Heart right ventricle (tissue), 16 donors: ENCODE measurements around the gene USP6. TPM values are rescaled to one million over a fixed set of nuclear protein-coding genes. Genes with fewer than 3 reads are reported as not detected.
A peak's percentile ranks its signal among the peaks of the same experiment; 100 is the strongest.
"Not testable (repeated sequence)": the region's sequence is repeated elsewhere in the genome, so short reads cannot be mapped to it uniquely, and the experiment has no call there.

ENCODE experiments used
- ATAC-seq, 8 donors: fragments of 200-7000 bp; cut with Tn5 transposase; one replicate each; pipeline ENCODE4 v1.9.1; 2020; ENCODE audit warnings: mild to moderate bottlenecking in 8 of 8, moderate library complexity in 8 of 8, moderate number of reproducible peaks in 1 of 8
- DNase-seq, 2 donors: peaks; one replicate each; pipeline ENCODE4 v3.0.0-alpha.2; 2020
- H3K27ac ChIP-seq, 10 donors: fragments of 200-600 bp; sonication (generic) in 2 of 10; one replicate each; pipeline versions ENCODE4 v1.5.0 to v1.8.0; 2020 to 2022; ENCODE audit warnings: mild to moderate bottlenecking in 3 of 10
- H3K27me3 ChIP-seq, 7 donors: fragments of 200-600 bp; one replicate each; pipeline ENCODE4 v1.8.0; 2021 to 2022; ENCODE audit warnings: mild to moderate bottlenecking in 2 of 7
- H3K36me3 ChIP-seq, 9 donors: fragments of 200-600 bp; sonication (generic) in 1 of 9; one replicate each; pipeline versions ENCODE4 v1.5.0 to v1.8.0; 2020 to 2022; ENCODE audit warnings: mild to moderate bottlenecking in 2 of 9
- H3K4me1 ChIP-seq, 9 donors: fragments of 200-600 bp; sonication (generic) in 1 of 9; one replicate each; pipeline versions ENCODE4 v1.5.0 to v1.8.0; 2020 to 2022; ENCODE audit warnings: mild to moderate bottlenecking in 4 of 9
- H3K4me3 ChIP-seq, 10 donors: fragments of 200-600 bp; sonication (generic) in 2 of 10; one replicate each; pipeline versions ENCODE4 v1.5.0 to v1.8.0; 2020 to 2022; ENCODE audit warnings: mild to moderate bottlenecking in 7 of 10, moderate library complexity in 2 of 10
- H3K9me3 ChIP-seq, 11 donors: fragments of 200-600 bp in 10 of 11; sonication (generic) in 2 of 11; one replicate each; pipeline versions ENCODE4 v1.5.0 to v1.8.0; 2013 to 2022; ENCODE audit warnings: mild to moderate bottlenecking in 2 of 11, control low read depth in 1 of 11, moderate library complexity in 1 of 11
- CTCF ChIP-seq, 9 donors: fragments of 200-600 bp; sonication (generic) in 2 of 9; IDR thresholded peaks; one replicate each; pipeline versions ENCODE4 v1.5.0 to v1.8.0; 2021 to 2022; ENCODE audit warnings: antibody characterized with exemption in 9 of 9, mild to moderate bottlenecking in 5 of 9, moderate library complexity in 1 of 9
- WGBS, 2 donors: extraction: QIAGEN DNeasy Blood & Tissue Kit; methylation state at CpG; one replicate each; pipeline ENCODE4 v1.1.7; 2013; ENCODE audit warnings: inconsistent platforms in 1 of 2; 5-methylcytosine and 5-hydroxymethylcytosine counted together
- intact Hi-C, 10 donors: fragments of 100-400 bp; cut with DNase I; formaldehyde crosslinking; loops; one replicate each; pipeline versions ENCODE4 v1.11.1 to v1.14.2; 2022
- polyA plus RNA-seq, 2 donors: library from polyadenylated mRNA; stranded (reverse); fragments of 200-250 nt; gene quantifications; one replicate each; pipeline ENCODE4 v1.2.3, GENCODE V29; 2013
- total RNA-seq, 10 donors: library from RNA; stranded (reverse); fragmentation: NEBNext Ultra II Directional in 3 of 10; extraction: Animal tissue kit (Norgen Biotek cat#: 25700) in 3 of 10; gene quantifications; one replicate each; pipeline versions ENCODE4 v1.2.1 to v1.2.4, GENCODE V29; 2021 to 2023
- donor health status: Arrhythmogenic right ventricular cardiomyopathy.
- donor health status: ischemic (EF 13 %, LVEDD 7.1; RV severe dilation, severe dysfunction).
- donor health status: healthy with polysubstance abuse.
- donor health status: DM: no; HTN: yes; CAD: no.
- donor health status: DM: no; HTN: no; CAD: no.
- donor health status: ischemic (EF 25% LVEDD 6.9; RV normal size, moderate dysfunction).
- donor health status: ischemic (EF 25% LVEDD 5.7; RV mildly dilated, moderate dysfunction).
- donor health status: healthy.
- donor health status: DM: yes; HTN: yes; CAD: no.
- donor health status: Ischemic cardiomyopathy.
- donor health status: ischemic (EF 35%, LVEDD 5.7; RV mildly dilated, moderate dysfunction).
- donor health status: nonischemic (EF 11% LVEDD 7.7; RV severe dilation, severe dysfunction).
- donor health status: DM: yes; HTN: yes; CAD: no.
- donor health status: PGD.
- donor health status: ischemic (EF 29% LVEDD 5.4; RV normal size, mild dysfunction).
- donor health status: nonischemic (EF 23%, LVEDD 6.1; RV moderate dilation, normal function).

The USP6 gene
- total and polyA plus RNA-seq, 12 donors = 0.01 to 1.6 (median 0.06) TPM; not detected in 1

GRCh38 chr17:5209396-5209795 is 93.6 kb downstream of the USP6 start:
- peaks cover 0 to 31% (median 4%) of the 10 kb centered on the region in 9 donors for H3K36me3 ChIP-seq
- H3K27me3 ChIP-seq = no peaks in the 10 kb centered on the region
- H3K9me3 ChIP-seq = peaks cover 0 to 5% (median 0%) of the 10 kb centered on the region in 11 donors
- peaks cover 0 to 23% (median 0%) of the 10 kb centered on the region in 9 donors for H3K4me1 ChIP-seq
- H3K4me3 ChIP-seq = no peak overlapping the region
- ATAC-seq = no peak
- DNase-seq = no peak
- no peak for TF ChIP-seq CTCF (IDR thresholded peaks at IDR 0.05)
- 93 to 99% methylated on average over 3 of the region's 3 CpGs for WGBS, 2 donors
- H3K27ac ChIP-seq = no peak overlapping the region
- intact Hi-C loops = no loop called here

- peaks cover 0 to 38% (median 4%) of the 10 kb centered on the region in 9 donors for H3K36me3 ChIP-seq
- 86 to 88% methylated on average over 5 of the region's 5 CpGs for WGBS, 2 donors
- no peak overlapping the region for H3K4me3 ChIP-seq
- no peak for TF ChIP-seq CTCF (IDR thresholded peaks at IDR 0.05)
- ATAC-seq = no peak
- peak overlapping the region in 1 of 10 donors; percentile 68 for H3K27ac ChIP-seq
- intact Hi-C loops = no loop called here
- no peak for DNase-seq
- no peaks in the 10 kb centered on the region for H3K27me3 ChIP-seq
- H3K4me1 ChIP-seq = peaks cover 0 to 23% (median 0%) of the 10 kb centered on the region in 9 donors
- peaks cover 0 to 4% (median 0%) of the 10 kb centered on the region in 11 donors for H3K9me3 ChIP-seq
Observed at GRCh38 chr17:5210091-5210490, 94.3 kb downstream of the USP6 start.

GRCh38 chr17:5210614-5211252 is 94.9 kb downstream of the USP6 start:
- ATAC-seq (peak in 2 of 8 donors; percentile 11 to 51), DNase-seq (no peak)
- Histone ChIP-seq H3K27me3 (no peaks in the 10 kb centered on the region), H3K4me3 (no peak overlapping the region), H3K27ac (peak overlapping the region in 2 of 10 donors; percentile 25 to 68), H3K9me3 (peaks cover 0 to under 1% (median 0%) of the 10 kb centered on the region in 11 donors), H3K36me3 (peaks cover 0 to 44% (median 8%) of the 10 kb centered on the region in 9 donors), H3K4me1 (peaks cover 0 to 23% (median 0%) of the 10 kb centered on the region in 9 donors)
- 91 to 95% methylated on average over 8 of the region's 8 CpGs for WGBS, 2 donors
- intact Hi-C loops = no loop called here
- no peak for TF ChIP-seq CTCF (IDR thresholded peaks at IDR 0.05)

GRCh38 chr17:5211458-5211857 is 95.6 kb downstream of the USP6 start:
- H3K4me1 ChIP-seq = peaks cover 0 to 23% (median 0%) of the 10 kb centered on the region in 9 donors
- H3K4me3 ChIP-seq = no peak overlapping the region
- peaks cover 0 to 51% (median 14%) of the 10 kb centered on the region in 9 donors for H3K36me3 ChIP-seq
- TF ChIP-seq CTCF (IDR thresholded peaks at IDR 0.05) = no peak
- DNase-seq = no peak
- no peaks in the 10 kb centered on the region for H3K27me3 ChIP-seq
- no peaks in the 10 kb centered on the region for H3K9me3 ChIP-seq
- peak in 5 of 8 donors; percentile 24 to 58 (median 50) for ATAC-seq
- H3K27ac ChIP-seq = peak overlapping the region in 1 of 10 donors; percentile 68
- intact Hi-C loops = no loop called here
- 92 to 95% methylated on average over 7 of the region's 7 CpGs for WGBS, 2 donors

GRCh38 chr17:5217562-5217961 is 101.7 kb downstream of the USP6 start:
- WGBS, 2 donors = 96 to 100% methylated on average over 4 of the region's 5 CpGs
- ATAC-seq, H3K27me3 ChIP-seq, H3K4me3 ChIP-seq, intact Hi-C loops, DNase-seq, H3K27ac ChIP-seq, H3K9me3 ChIP-seq: not testable (repeated sequence)
- Histone ChIP-seq H3K36me3 (peaks cover 0 to 61% (median 14%) of the 10 kb centered on the region in 9 donors), H3K4me1 (peaks cover 0 to 15% (median 0%) of the 10 kb centered on the region in 9 donors)
